ENCODE measurements around the gene FAIM2.
A peak's percentile ranks its signal among the peaks of the same experiment; 100 is the strongest.

FAIM2 gene

DNA sequence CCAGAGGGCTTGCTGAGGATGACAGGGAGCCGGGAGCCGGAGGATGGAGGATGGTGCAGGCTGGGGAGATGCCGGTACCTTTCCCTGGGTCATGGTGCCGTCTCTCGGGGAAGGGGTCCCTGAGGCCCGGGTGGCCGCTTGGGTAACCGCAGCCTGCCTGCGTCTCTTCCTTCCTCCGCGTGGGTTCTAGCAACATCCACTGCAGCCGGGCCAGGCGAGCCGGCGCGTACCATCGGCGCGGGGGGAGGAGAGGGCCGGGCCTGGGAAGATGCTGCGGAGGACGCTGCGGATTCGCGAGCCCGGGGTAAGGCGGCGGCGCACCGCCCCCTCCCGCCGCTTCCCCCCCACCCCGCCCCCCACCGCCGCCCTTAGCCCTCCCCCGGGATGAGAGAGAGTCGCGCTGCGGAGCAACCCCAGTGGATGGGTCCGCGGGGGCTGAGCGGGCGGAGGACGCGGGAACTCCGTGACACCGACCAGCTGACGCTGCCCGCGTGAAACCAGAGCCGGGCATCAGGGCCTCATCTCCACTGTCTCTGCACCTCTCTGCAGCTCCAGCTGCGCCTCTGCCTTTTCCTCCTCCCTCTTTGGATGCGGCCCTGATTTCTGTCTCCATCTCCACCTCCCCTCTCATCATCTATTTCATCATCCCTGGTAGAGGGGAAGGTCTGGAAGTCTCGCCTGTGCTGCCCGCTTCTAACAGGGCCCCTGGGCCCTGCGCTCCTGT lies at the start of gene FAIM2:
TSS of gene FAIM2 (minus strand) at position 201 of the 724 bp plus-strand sequence. CDS start at position 93, 108 bp downstream.
- peak; percentile 11 for DNase-seq (ENCODE audit: low read depth)

- DNase-seq (ENCODE audit: low read depth): no peak
These were observed 49.5 kb upstream of the FAIM2 start for GRCh38 chr12:49953151-49953550.

DNA sequence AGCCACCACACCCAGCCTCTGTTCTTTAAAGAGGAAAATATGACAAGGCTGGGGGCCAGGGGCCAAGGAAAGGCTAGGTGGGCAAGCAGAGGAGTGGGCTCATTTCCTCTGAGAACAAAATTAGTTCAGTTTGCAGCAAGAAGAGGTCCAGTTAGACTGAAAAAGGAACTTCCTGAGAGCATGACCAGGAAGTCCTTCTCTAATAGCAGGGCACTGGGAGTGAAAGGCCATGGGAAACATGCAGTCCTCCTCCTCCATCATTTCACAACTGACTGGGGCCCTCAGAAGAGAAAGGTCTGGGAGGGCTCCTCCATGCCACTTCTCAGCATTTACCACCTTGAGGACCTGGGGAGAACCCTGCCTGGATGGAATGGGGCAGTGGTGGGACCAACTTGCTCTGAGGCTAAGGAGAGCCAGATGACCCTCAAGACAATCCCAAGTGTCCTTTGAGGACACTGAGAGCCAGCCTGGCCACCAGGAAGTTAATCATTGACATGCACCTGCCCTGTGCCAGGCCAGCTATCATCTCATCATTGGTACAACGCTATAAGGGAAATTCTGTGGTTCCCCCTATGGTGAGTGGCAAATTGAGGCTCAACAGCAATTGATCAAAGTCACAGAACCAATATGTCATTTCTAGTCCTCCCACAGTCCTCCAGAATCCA lies 48.8 kb upstream of the FAIM2 start:
- no peak for DNase-seq (ENCODE audit: low read depth)

GRCh38 chr12:49951411-49952240 lies 47.9 kb upstream of the FAIM2 start:
- no peak for DNase-seq (ENCODE audit: low read depth)

DNA sequence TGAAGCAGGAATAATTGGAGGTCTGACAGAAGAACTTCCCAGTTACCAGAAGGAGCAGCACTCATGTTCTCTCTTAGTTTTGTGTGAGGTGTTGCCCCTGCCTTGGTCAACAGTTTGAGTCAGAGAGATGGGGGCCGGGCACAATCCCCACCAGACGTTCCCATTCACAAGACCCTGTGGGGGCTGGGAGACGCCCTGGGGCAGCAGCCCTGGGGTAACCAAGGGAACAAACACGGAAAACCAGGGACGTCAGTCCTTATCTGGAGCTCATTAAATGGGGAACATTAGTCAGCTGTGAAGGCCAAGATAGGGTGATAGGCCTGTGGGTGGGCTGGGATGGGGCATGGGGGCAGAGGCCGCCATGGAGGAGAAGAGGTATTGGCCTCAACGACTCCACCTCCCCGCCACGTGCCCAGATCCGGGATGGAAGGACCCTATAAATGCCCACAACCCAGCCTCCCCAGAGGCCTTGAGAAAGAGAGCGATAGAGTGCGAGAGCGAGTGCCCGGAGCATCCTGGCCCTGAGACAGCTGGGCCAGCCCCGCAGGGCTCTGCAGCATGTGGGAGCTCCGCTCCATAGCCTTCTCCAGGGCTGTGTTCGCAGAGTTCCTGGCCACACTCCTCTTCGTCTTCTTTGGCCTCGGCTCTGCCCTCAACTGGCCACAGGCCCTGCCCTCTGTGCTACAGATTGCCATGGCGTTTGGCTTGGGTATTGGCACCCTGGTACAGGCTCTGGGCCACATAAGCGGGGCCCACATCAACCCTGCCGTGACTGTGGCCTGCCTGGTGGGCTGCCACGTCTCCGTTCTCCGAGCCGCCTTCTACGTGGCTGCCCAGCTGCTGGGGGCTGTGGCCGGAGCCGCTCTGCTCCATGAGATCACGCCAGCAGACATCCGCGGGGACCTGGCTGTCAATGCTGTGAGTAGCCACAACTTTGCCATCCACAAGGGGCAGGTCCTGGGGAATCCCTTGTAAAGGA lies 46.9 kb upstream of the FAIM2 start, which contains the start of gene AQP2:
TSS of gene AQP2 (plus strand) at position 465 of the 979 bp plus-strand sequence. CDS start at position 559, 94 bp downstream.
- DNase-seq (ENCODE audit: low read depth): no peak

DNA sequence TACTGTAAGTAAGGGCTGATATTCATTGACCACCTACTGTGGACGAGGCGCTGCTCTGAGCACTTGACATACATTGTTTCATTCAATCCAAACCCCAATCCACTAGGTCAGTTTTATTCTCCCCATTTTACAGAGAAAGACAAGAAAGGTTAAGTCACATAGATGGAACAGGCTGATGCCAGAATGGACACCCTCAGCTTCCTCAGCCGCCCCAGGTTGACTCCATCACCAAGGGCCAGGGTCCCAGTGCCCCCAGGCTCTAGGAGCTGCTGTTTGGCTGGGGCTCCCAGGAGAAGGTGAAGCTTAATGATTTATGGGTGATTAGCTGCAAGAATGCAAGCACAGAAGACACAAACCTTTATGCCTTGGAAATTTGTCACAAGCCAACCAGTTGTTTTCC lies 46.2 kb upstream of the FAIM2 start:
- DNase-seq (ENCODE audit: low read depth): no peak

- no peak for DNase-seq (ENCODE audit: low read depth)
These were observed 45.5 kb upstream of the FAIM2 start for GRCh38 chr12:49948866-49949845.

- DNase-seq (ENCODE audit: low read depth): no peak
These were observed 44.0 kb upstream of the FAIM2 start for GRCh38 chr12:49947593-49948226.

DNA sequence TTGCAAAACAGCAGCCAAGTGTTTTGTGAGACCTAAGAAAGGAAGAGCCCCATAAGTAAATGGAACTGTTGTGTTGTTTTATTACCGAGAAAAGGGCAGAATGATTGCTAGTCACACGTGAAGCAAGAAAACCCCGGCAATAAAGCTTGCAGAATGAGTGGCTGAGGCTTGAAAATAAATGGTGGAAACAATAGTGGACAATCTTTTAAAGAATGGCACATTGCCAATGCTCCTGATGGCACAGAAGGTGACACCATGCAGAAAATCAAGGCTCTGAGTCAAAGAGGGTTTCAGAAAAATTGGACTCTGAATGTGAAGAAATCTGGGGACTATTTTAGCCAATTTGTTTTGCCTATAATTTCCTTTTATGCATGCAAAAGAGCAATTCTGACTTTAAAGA lies 42.8 kb upstream of the FAIM2 start:
- no peak for DNase-seq (ENCODE audit: low read depth)

GRCh38 chr12:49946086-49946485 lies 42.4 kb upstream of the FAIM2 start:
- DNase-seq (ENCODE audit: low read depth): no peak

DNA sequence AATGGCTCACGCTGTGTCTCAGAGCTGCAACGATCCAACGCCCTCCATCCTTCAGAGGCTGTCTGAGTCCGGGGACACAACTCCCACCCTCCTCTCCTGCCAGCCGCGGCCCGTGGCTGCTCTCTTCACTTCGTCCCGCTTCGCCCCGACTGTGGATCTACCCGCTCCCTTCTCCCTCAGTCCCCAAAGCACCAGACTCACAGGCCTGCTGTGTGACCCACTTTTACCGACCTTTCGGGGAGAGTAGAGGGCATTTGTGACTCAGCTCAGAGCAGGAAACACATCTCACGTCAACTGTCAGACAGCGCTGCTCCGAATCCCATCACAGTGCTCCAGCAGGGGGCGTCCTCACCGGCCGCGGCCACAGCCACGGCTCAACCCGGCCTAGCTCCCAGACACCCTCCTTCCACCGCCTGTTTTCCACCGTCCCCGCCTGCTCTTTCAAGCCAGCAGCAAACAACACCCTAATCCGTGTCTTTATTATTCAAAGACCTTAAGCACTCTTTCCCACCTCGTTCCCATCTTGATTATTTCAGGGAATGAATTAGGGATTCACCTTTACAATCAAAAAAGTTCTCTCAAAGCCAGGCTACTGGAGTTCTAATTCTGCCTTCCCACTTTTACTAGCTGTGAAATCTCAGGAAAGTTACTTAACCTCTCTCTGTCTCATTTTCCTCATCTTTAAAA lies 41.8 kb upstream of the FAIM2 start:
- DNase-seq (ENCODE audit: low read depth): peak; percentile 66

DNA sequence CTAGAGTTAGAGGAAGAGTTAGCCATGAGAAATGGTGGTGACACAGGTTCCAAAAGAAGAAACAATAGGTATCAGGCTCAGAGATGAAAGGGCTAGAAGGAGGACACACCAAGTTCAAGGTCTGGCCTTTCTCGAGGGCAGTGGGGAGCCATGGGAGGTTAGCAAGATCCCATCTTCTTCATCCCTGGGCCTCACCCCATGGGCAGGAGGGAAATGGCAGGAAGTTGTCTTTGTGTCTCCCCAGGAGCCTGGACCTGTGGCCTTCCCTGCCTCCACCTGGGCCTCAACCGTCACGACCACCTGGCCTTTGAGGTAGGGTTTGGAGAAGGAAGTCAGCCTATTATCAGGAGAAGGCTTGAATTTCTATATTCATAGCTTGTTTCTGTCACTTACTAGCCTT lies 41.0 kb upstream of the FAIM2 start:
- DNase-seq (ENCODE audit: low read depth): no peak

- no peak for DNase-seq (ENCODE audit: low read depth)
These were observed 40.3 kb upstream of the FAIM2 start for GRCh38 chr12:49944046-49944445.

- no peak for DNase-seq (ENCODE audit: low read depth)
These were observed 39.9 kb upstream of the FAIM2 start for GRCh38 chr12:49943625-49943960.

- DNase-seq (ENCODE audit: low read depth): no peak
These were observed 39.4 kb upstream of the FAIM2 start for GRCh38 chr12:49942921-49943624.

DNA sequence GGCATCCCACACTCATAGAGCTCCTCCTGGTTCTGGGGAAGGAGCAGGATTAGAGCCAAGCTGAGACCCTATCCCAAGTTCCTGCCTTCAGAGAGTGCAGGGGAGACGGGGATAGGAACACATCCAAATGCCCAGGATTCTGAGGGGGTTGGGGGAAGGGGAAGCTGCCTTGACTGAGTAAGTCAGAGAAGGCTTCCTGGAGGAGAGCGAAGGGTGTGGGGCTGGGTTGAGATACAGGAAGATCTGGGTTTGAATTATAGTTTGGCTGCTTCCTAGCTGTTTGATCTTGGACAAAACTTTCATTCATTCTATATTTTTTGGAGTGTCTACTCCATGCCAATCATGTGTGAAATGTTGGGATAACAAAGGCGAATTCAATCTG lies 38.8 kb upstream of the FAIM2 start:
- no peak for DNase-seq (ENCODE audit: low read depth)

DNA sequence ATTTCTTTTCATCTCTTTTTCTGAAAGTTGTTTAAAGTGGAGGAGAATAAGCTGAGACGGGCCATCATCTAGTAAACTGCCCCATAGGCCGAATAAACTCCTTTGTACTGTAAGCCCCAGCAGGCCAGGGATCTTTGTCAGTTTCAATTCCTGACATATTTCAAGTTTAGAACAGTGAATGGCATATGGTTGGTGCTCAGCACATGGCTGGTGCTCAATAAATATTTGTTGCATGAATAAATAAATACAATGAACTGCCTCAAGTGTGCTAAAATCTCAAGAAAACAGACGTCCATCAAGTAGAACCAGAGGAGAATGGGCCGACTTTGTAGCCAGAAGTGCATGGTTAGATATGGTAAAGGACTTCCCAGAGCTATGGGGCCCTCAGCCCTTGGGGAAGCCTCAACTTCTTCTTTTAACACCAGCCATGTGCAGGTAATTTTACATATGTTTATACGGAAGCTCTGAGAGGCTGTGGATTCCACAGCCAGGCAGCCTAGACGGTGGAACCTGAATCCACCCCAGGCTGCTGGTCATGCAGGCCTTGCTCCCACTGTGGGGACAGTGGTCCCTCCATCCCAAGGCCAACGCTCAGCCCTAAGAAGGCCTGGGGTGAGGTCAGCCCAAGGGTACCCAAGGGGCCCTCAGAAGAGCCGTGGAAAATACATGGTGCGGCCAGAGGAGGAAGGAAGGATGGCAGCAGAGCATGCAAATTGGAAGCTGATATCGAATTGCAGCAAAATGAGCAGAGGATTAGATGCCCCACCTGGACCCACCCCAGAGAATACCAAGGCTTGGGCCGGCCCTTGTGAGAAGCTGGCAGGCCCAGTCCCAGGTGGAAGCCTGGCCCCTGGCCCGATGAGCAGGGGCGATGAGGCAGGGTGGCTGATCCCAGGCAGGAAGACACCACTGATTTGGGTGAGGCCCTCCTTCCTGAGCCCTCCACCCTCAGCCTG lies 38.1 kb upstream of the FAIM2 start:
- DNase-seq (ENCODE audit: low read depth): no peak

GRCh38 chr12:49939707-49940106 lies 36.0 kb upstream of the FAIM2 start:
- no peak for DNase-seq (ENCODE audit: low read depth)

All from stimulated activated CD8-positive, alpha-beta memory T cell treated with anti-CD3 and anti-CD28 coated beads, Interleukin-12 subunit alpha, Interleukin-12 subunit beta, amount 100 ng/mL, for 1 hour (primary cell).